GM19324 (cell line): ENCODE data around the gene PABPC3.

Experiments
- ATAC-seq: cut with Tn5 transposase; IDR thresholded peaks from one replicate; pipeline ENCODE4 v1.9.1; 2021; ENCODE audit warnings: mild to moderate bottlenecking, moderate library complexity; ENCODE audit not compliant: unreplicated experiment, low FRiP score

Gene PABPC3

DNA sequence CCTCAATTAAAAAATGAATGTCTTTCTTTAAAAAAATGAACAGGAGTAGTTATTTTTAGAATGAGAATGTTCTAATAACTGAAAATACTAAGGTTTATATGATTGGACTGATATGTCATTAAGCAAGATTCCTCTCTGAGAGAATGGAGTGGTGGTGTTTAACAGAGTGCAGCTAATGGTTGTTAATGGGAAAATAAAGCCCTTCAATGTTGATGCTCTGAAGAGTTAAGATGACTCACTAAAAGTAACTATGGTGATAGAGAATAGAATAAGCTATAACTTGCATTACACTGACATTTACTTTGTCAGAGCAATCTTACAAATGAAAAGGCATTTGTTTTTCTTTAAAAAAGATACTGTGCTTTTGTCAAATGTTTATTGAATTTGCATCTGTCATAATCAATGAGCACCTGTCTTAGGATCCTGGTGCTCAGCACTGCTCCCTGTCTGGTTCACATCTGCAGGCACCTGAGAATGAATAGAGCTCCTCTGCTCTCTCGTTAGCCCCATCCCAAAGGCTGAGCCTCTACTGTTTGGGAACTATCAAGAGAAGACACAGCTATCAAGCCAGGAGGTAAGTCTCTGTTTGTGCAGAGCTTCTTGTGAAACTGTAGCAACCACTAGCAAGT is 15.1 kb downstream of the PABPC3 start:
- no peak for ATAC-seq

- ATAC-seq: no peak
These were observed 15.6 kb downstream of the PABPC3 start for GRCh38 chr13:25111585-25111956.

GRCh38 chr13:25112695-25113255 is 16.8 kb downstream of the PABPC3 start:
- ATAC-seq: no peak

GRCh38 chr13:25114220-25114619 is 18.3 kb downstream of the PABPC3 start:
- ATAC-seq: no peak

GRCh38 chr13:25116044-25116443 is 20.1 kb downstream of the PABPC3 start:
- no peak for ATAC-seq

DNA sequence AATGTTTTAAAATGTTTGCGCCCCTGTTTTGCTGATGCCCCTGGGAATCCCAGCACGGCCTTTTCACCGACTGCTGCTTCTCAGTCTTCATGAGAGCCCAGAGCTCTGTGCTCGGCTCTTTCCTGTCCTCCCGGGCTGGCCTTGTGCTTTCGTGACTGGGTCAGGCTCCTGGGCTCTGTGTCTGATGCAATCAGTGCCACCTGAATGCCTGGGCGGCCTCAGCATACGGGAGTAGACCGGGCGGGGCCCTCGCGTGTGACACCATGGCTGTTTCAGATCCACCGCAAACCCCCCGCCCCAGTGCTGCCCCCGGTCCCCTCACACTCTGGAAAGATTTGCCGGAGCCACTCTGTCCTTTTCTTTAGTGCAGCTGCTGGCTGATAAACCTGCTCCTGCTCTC is 21.4 kb downstream of the PABPC3 start:
- ATAC-seq: no peak

- ATAC-seq: no peak
These were observed 22.5 kb downstream of the PABPC3 start for GRCh38 chr13:25118378-25118905.

DNA sequence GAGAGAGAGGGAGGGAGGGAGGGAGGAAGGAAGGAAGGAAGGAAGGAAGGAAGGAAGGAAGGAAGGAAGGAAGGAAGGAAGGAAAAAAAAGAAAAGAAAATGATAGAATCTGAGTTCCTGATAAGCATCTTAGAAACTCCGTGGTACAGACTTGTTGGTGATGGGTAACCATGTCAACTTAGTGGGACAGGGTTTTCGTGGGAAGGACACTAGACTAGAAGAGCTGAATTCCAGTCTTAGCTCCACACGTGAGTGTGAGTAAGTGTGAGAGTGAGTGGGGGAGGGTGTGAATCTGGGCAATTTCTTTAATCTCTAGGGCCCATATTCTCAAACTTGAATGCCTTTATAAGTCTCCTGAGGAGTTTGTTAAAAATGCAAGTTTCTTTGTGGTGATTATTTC is 35.0 kb downstream of the PABPC3 start:
- no peak for ATAC-seq

- ATAC-seq: no peak
These were observed 36.0 kb downstream of the PABPC3 start for GRCh38 chr13:25131881-25132420.

GRCh38 chr13:25132751-25133390 is 36.9 kb downstream of the PABPC3 start:
- ATAC-seq: no peak

- no peak for ATAC-seq
These were observed 40.0 kb downstream of the PABPC3 start for GRCh38 chr13:25135896-25136295.

GRCh38 chr13:25136880-25137787 is 41.2 kb downstream of the PABPC3 start:
- ATAC-seq: no peak

GRCh38 chr13:25137788-25138115 is 41.8 kb downstream of the PABPC3 start:
- ATAC-seq: no peak

DNA sequence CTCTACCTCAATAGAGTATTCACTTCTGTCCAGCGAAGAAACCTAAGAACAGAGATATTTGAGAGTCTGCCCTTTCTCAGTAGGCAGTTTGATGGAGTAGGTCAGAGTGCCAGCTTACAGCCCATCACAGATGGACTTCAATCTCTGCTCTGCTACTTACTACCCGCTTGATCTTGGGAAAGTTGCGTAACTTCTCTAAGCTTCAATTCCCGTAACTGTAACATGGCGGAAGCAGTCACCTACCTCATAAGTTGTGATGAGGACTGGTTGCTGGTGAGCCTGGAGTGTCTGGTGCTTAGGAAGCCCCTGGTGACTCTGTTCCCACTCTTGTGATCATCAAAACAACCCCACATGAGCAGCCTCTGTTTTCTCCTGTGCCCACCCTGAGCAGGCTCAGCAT is 45.1 kb downstream of the PABPC3 start:
- no peak for ATAC-seq

- no peak for ATAC-seq
These were observed 47.8 kb downstream of the PABPC3 start for GRCh38 chr13:25143706-25144105.

- ATAC-seq: no peak
These were observed 51.9 kb downstream of the PABPC3 start for GRCh38 chr13:25147638-25148401.

DNA sequence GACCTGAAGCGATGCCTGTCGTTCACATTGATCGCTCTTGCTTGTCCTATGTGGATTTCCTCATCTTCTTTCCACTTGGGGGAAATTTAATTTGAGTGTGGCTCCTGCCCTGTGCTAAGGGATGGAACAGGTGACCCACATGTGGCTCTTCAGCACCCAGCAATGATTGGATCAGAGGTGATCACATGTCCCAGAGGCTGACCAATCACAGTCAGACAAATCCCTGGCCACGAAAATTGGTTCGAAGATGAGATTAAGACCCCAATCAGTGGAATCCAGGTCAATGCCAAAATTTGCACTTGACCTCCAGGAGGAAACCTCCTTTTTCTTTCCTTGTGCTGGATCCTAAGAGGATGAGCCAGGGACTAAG is 52.5 kb downstream of the PABPC3 start:
- no peak for ATAC-seq
